Endothelial cell of umbilical vein (primary cell): Measurements from ENCODE around the gene AURKA.

Experiments used
- CTCF ChIP-seq, 2 donors: IDR thresholded peaks; 1 replicate in 1 of 2; 2 replicates in 1 of 2; pipeline ENCODE4 v1.5.1; 2011; ENCODE audit warnings: low read length in 2 of 2, mild to moderate bottlenecking in 2 of 2, moderate library complexity in 2 of 2, control low read depth in 1 of 2, inconsistent platforms in 1 of 2, low read depth in 1 of 2; ENCODE audit not compliant: insufficient read depth in 1 of 2; ENCODE audit errors: extremely low read depth in 1 of 2
- EZH2 ChIP-seq: IDR thresholded peaks from 2 replicates; pipeline ENCODE4 v1.6.1; 2012; ENCODE audit warnings: borderline replicate concordance, low read depth, mild to moderate bottlenecking, moderate library complexity, low read length, inconsistent platforms; ENCODE audit not compliant: severe bottlenecking
- JUN ChIP-seq: IDR thresholded peaks from 2 replicates; pipeline ENCODE4 v1.6.1; 2011; ENCODE audit warnings: borderline replicate concordance, low read depth; ENCODE audit not compliant: insufficient read length, insufficient read depth
- MAX ChIP-seq: IDR thresholded peaks from 2 replicates; pipeline ENCODE4 v1.6.1; 2011; ENCODE audit not compliant: insufficient read depth, insufficient read length
- MYC ChIP-seq: IDR thresholded peaks from one replicate; pipeline ENCODE4 v1.6.1; 2011; ENCODE audit warnings: mild to moderate bottlenecking, low read depth, low read length
- POLR2A ChIP-seq: IDR thresholded peaks from 2 replicates; pipeline ENCODE4 v1.6.1; 2012; ENCODE audit warnings: low read depth, mild to moderate bottlenecking, control low read depth, low read length
- POLR2AphosphoS5 ChIP-seq: IDR thresholded peaks from 2 replicates; pipeline ENCODE4 v1.6.1; 2012; ENCODE audit warnings: low read depth, mild to moderate bottlenecking, control low read depth, low read length, moderate library complexity; ENCODE audit not compliant: insufficient read depth

DNA sequence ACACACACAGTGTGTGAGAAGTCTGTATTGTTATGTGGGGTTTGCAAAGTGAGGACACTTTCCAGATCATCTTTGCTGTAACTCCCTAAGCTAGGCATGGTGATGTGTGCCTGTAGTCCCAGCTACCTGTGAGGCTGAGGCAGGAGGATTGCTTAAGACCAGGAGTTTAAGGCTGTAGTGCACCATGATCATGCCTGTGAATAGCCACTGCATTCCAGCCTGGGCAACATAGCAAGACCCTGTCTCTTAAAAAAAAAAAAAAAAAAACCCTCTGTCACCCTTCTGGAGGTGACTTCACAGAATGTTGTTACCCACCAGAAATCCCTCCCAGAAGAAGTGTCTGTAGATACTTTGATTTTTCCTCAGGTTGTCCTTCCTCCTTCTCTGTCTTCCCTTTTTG lies 34.9 kb upstream of the AURKA start:
- TF ChIP-seq POLR2A = no peak
- TF ChIP-seq CTCF (IDR thresholded peaks at IDR 0.05; ENCODE audit: extremely low read depth in 1 of 2, insufficient read depth in 1 of 2, low read depth in 1 of 2, low read length in 2 of 2) = no peak
- TF ChIP-seq MAX = no peak
- no peak for TF ChIP-seq EZH2
- TF ChIP-seq POLR2AphosphoS5 = no peak
- TF ChIP-seq JUN = no peak
- TF ChIP-seq MYC = no peak
